ENCODE data around the gene MAB21L4.

Gene MAB21L4

GRCh38 chr2:240869109-240869955, 26.6 kb downstream of the MAB21L4 start:
- no peak for DNase-seq (ENCODE audit: extremely low read depth in 1 of 2, low read depth in 1 of 2)

GRCh38 chr2:240868286-240869108, 27.5 kb downstream of the MAB21L4 start, which contains the start of gene AGXT:
AGXT (plus strand) TSS chr2:240868824; CDS start chr2:240868866, 42 bp downstream.
- DNase-seq (ENCODE audit: extremely low read depth in 1 of 2, low read depth in 1 of 2): no peak

- no peak for DNase-seq (ENCODE audit: extremely low read depth in 1 of 2, low read depth in 1 of 2)
These were observed 30.6 kb downstream of the MAB21L4 start for GRCh38 chr2:240865391-240865790.

- no peak for DNase-seq (ENCODE audit: extremely low read depth in 1 of 2, low read depth in 1 of 2)
These were observed 31.5 kb downstream of the MAB21L4 start for GRCh38 chr2:240864475-240864874.

GRCh38 chr2:240861547-240861946, 34.4 kb downstream of the MAB21L4 start:
- DNase-seq (ENCODE audit: extremely low read depth in 1 of 2, low read depth in 1 of 2): no peak

- DNase-seq (ENCODE audit: extremely low read depth in 1 of 2, low read depth in 1 of 2): no peak
These were observed 37.1 kb downstream of the MAB21L4 start for GRCh38 chr2:240858871-240859270.

GRCh38 chr2:240858321-240858720, 37.6 kb downstream of the MAB21L4 start:
- no peak for DNase-seq (ENCODE audit: extremely low read depth in 1 of 2, low read depth in 1 of 2)

- no peak for DNase-seq (ENCODE audit: extremely low read depth in 1 of 2, low read depth in 1 of 2)
These were observed 38.6 kb downstream of the MAB21L4 start for GRCh38 chr2:240857039-240858008.

GRCh38 chr2:240856151-240856980, 39.6 kb downstream of the MAB21L4 start:
- DNase-seq (ENCODE audit: extremely low read depth in 1 of 2, low read depth in 1 of 2): no peak

- DNase-seq (ENCODE audit: extremely low read depth in 1 of 2, low read depth in 1 of 2): no peak
These were observed 40.3 kb downstream of the MAB21L4 start for GRCh38 chr2:240855670-240856069.

GRCh38 chr2:240852671-240853314, 43.2 kb downstream of the MAB21L4 start:
- DNase-seq (ENCODE audit: extremely low read depth in 1 of 2, low read depth in 1 of 2): no peak

GRCh38 chr2:240851078-240851991, 44.6 kb downstream of the MAB21L4 start:
- peak; percentile 67 to 77 for DNase-seq (ENCODE audit: extremely low read depth in 1 of 2, low read depth in 1 of 2)

- DNase-seq (ENCODE audit: extremely low read depth in 1 of 2, low read depth in 1 of 2): no peak
These were observed 45.2 kb downstream of the MAB21L4 start for GRCh38 chr2:240850756-240851077.

GRCh38 chr2:240850026-240850425, 45.9 kb downstream of the MAB21L4 start:
- DNase-seq (ENCODE audit: extremely low read depth in 1 of 2, low read depth in 1 of 2): no peak

- no peak for DNase-seq (ENCODE audit: extremely low read depth in 1 of 2, low read depth in 1 of 2)
These were observed 46.9 kb downstream of the MAB21L4 start for GRCh38 chr2:240848900-240849680.

GRCh38 chr2:240847817-240848216, 48.1 kb downstream of the MAB21L4 start:
- no peak for DNase-seq (ENCODE audit: extremely low read depth in 1 of 2, low read depth in 1 of 2)

- no peak for DNase-seq (ENCODE audit: extremely low read depth in 1 of 2, low read depth in 1 of 2)
These were observed 48.9 kb downstream of the MAB21L4 start for GRCh38 chr2:240846873-240847595.
